Measurements from ENCODE around the gene RXRA.

DNA sequence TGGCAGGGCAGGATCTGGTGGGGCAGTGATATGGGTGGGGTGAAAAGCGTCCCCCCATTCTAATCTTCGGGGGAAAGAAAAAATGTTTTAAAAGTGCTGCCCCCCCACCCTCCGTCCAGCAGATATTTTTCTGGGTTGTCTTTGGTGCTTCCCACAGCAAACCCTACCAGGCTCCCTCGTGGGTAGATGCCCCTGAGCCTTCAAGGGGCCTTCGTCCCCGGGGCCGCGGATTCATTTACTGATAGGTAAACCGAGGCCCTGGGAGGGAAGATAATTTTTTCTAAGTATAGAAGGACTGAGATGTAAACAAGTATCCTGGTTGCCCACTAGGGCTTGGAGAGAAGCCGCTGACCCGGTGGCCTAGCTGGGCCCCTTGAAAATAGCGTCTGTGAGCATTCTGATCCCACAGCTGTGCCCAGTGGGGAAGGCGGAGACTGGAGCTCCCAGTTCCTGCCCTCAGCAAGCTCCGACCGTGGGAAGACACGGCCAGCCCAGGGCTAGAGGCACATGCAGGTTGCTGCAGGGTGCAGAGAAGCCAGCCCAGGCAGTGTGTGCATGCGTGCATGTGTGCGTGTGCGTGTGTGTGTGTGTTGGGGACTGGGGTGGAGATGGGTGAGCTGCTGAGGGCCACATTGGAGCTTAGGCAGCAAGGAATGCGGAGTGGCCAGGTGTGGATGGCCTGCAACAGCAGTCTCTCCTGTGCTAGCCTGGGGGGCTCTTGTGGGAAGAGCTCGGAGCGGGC is 6.0 kb upstream of the RXRA start:
- TF ChIP-seq, protein P1, sequence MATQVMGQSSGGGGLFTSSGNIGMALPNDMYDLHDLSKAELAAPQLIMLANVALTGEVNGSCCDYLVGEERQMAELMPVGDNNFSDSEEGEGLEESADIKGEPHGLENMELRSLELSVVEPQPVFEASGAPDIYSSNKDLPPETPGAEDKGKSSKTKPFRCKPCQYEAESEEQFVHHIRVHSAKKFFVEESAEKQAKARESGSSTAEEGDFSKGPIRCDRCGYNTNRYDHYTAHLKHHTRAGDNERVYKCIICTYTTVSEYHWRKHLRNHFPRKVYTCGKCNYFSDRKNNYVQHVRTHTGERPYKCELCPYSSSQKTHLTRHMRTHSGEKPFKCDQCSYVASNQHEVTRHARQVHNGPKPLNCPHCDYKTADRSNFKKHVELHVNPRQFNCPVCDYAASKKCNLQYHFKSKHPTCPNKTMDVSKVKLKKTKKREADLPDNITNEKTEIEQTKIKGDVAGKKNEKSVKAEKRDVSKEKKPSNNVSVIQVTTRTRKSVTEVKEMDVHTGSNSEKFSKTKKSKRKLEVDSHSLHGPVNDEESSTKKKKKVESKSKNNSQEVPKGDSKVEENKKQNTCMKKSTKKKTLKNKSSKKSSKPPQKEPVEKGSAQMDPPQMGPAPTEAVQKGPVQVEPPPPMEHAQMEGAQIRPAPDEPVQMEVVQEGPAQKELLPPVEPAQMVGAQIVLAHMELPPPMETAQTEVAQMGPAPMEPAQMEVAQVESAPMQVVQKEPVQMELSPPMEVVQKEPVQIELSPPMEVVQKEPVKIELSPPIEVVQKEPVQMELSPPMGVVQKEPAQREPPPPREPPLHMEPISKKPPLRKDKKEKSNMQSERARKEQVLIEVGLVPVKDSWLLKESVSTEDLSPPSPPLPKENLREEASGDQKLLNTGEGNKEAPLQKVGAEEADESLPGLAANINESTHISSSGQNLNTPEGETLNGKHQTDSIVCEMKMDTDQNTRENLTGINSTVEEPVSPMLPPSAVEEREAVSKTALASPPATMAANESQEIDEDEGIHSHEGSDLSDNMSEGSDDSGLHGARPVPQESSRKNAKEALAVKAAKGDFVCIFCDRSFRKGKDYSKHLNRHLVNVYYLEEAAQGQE (IDR thresholded peaks at IDR 0.05; ENCODE audit: insufficient read depth in 1 of 2, low read depth in 2 of 2, low read length in 1 of 2): no peak
- TF ChIP-seq, protein P2, sequence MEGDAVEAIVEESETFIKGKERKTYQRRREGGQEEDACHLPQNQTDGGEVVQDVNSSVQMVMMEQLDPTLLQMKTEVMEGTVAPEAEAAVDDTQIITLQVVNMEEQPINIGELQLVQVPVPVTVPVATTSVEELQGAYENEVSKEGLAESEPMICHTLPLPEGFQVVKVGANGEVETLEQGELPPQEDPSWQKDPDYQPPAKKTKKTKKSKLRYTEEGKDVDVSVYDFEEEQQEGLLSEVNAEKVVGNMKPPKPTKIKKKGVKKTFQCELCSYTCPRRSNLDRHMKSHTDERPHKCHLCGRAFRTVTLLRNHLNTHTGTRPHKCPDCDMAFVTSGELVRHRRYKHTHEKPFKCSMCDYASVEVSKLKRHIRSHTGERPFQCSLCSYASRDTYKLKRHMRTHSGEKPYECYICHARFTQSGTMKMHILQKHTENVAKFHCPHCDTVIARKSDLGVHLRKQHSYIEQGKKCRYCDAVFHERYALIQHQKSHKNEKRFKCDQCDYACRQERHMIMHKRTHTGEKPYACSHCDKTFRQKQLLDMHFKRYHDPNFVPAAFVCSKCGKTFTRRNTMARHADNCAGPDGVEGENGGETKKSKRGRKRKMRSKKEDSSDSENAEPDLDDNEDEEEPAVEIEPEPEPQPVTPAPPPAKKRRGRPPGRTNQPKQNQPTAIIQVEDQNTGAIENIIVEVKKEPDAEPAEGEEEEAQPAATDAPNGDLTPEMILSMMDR (IDR thresholded peaks at IDR 0.05): no peak

Data from Panc1 (cell line).